Effector memory CD4-positive, alpha-beta T cell (primary cell): Measurements from ENCODE around the gene NOTCH2NLA.
A peak's percentile ranks its signal among the peaks of the same experiment; 100 is the strongest.
"Not testable (repeated sequence)": the region's sequence is repeated elsewhere in the genome, so short reads cannot be mapped to it uniquely, and the experiment has no call there.

Experiments used
- DNase-seq, 3 donors: peaks; one replicate each; pipeline ENCODE4 v3.0.0-alpha.2; 2020
- H3K27ac ChIP-seq: 2 replicates; pipeline ENCODE4 v1.7.0; 2013; ENCODE audit warnings: mild to moderate bottlenecking, low read length, moderate library complexity; ENCODE audit not compliant: insufficient read depth, poor library complexity, severe bottlenecking
- H3K27me3 ChIP-seq: replicated peaks from 2 replicates; pipeline ENCODE4 v1.7.0; 2013; ENCODE audit warnings: mild to moderate bottlenecking, low read length; ENCODE audit not compliant: insufficient read depth, control insufficient read depth, poor library complexity, severe bottlenecking
- H3K36me3 ChIP-seq: 2 replicates; pipeline ENCODE4 v1.7.0; 2013; ENCODE audit warnings: mild to moderate bottlenecking, low read length, moderate library complexity; ENCODE audit not compliant: control insufficient read depth, insufficient read depth
- H3K4me1 ChIP-seq: 2 replicates; pipeline ENCODE4 v1.7.0; 2013; ENCODE audit warnings: low read length, mild to moderate bottlenecking; ENCODE audit not compliant: control insufficient read depth, insufficient read depth, poor library complexity, severe bottlenecking
- H3K4me3 ChIP-seq: 2 replicates; pipeline ENCODE4 v1.7.0; 2013; ENCODE audit warnings: low read length, low read depth, mild to moderate bottlenecking; ENCODE audit not compliant: insufficient read depth, poor library complexity, severe bottlenecking
- H3K9me3 ChIP-seq: 2 replicates; pipeline ENCODE4 v1.7.0; 2013; ENCODE audit warnings: mild to moderate bottlenecking, low read length, moderate library complexity; ENCODE audit not compliant: control insufficient read depth

Gene NOTCH2NLA

GRCh38 chr1:146260006-146260730 is 31.3 kb upstream of the NOTCH2NLA start:
- H3K27me3 ChIP-seq, H3K27ac ChIP-seq, H3K4me3 ChIP-seq, H3K9me3 ChIP-seq, H3K4me1 ChIP-seq, H3K36me3 ChIP-seq, DNase-seq: not testable (repeated sequence)

GRCh38 chr1:146257992-146258552 is 29.3 kb upstream of the NOTCH2NLA start:
- not testable (repeated sequence) for H3K27me3 ChIP-seq, H3K36me3 ChIP-seq

GRCh38 chr1:146254569-146255197 is 25.9 kb upstream of the NOTCH2NLA start:
- H3K27ac ChIP-seq, H3K9me3 ChIP-seq, DNase-seq, H3K4me1 ChIP-seq, H3K27me3 ChIP-seq, H3K4me3 ChIP-seq, H3K36me3 ChIP-seq: not testable (repeated sequence)

More at GRCh38 chr1:146257992-146258552, 29.3 kb upstream of the NOTCH2NLA start:
- not testable (repeated sequence) for H3K9me3 ChIP-seq, H3K4me3 ChIP-seq, H3K27ac ChIP-seq, H3K4me1 ChIP-seq, DNase-seq

GRCh38 chr1:146253249-146253855 is 24.5 kb upstream of the NOTCH2NLA start:
- H3K27ac ChIP-seq, H3K36me3 ChIP-seq, H3K27me3 ChIP-seq, H3K4me1 ChIP-seq, DNase-seq, H3K9me3 ChIP-seq, H3K4me3 ChIP-seq: not testable (repeated sequence)

GRCh38 chr1:146251523-146251922 is 22.7 kb upstream of the NOTCH2NLA start:
- not testable (repeated sequence) for H3K4me3 ChIP-seq, H3K9me3 ChIP-seq, H3K36me3 ChIP-seq, H3K27me3 ChIP-seq, DNase-seq, H3K27ac ChIP-seq, H3K4me1 ChIP-seq

- DNase-seq, H3K4me1 ChIP-seq, H3K9me3 ChIP-seq, H3K27ac ChIP-seq, H3K36me3 ChIP-seq, H3K4me3 ChIP-seq, H3K27me3 ChIP-seq: not testable (repeated sequence)
Measured at GRCh38 chr1:146248643-146249042, 19.8 kb upstream of the NOTCH2NLA start.

GRCh38 chr1:146236626-146237025 is 7.8 kb upstream of the NOTCH2NLA start:
- not testable (repeated sequence) for H3K4me1 ChIP-seq, H3K4me3 ChIP-seq, DNase-seq, H3K9me3 ChIP-seq, H3K27ac ChIP-seq, H3K36me3 ChIP-seq, H3K27me3 ChIP-seq

GRCh38 chr1:146236026-146236601 is 7.3 kb upstream of the NOTCH2NLA start:
- H3K9me3 ChIP-seq, H3K4me1 ChIP-seq, DNase-seq, H3K27me3 ChIP-seq, H3K4me3 ChIP-seq, H3K36me3 ChIP-seq, H3K27ac ChIP-seq: not testable (repeated sequence)

- H3K36me3 ChIP-seq, H3K9me3 ChIP-seq, H3K27ac ChIP-seq, H3K4me1 ChIP-seq, H3K27me3 ChIP-seq: not testable (repeated sequence)
- H3K4me3 ChIP-seq: peak overlapping the region; percentile 45
- peak in 2 of 3 donors; percentile 0 to 11 for DNase-seq
Measured at GRCh38 chr1:146228144-146228682, 608 bp downstream of the NOTCH2NLA start.
